Measurements from ENCODE around the gene RPTOR.

DNA sequence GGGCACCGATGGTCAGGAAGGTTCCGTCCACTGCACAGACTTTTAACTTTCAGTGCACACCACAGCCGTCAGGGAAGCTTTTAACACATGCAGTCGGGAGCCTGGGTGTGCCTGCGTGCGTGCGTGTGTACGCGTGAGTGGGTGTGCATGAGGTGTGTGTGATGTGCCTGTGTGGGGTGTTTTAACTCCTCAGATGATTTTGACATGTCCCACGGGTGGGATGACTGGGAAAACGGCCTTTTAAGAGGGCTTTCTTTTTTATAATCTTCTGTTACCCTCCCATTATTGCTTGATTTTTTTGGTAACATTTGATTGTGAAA lies 294.3 kb downstream of the RPTOR start:
- TF ChIP-seq, protein P1, sequence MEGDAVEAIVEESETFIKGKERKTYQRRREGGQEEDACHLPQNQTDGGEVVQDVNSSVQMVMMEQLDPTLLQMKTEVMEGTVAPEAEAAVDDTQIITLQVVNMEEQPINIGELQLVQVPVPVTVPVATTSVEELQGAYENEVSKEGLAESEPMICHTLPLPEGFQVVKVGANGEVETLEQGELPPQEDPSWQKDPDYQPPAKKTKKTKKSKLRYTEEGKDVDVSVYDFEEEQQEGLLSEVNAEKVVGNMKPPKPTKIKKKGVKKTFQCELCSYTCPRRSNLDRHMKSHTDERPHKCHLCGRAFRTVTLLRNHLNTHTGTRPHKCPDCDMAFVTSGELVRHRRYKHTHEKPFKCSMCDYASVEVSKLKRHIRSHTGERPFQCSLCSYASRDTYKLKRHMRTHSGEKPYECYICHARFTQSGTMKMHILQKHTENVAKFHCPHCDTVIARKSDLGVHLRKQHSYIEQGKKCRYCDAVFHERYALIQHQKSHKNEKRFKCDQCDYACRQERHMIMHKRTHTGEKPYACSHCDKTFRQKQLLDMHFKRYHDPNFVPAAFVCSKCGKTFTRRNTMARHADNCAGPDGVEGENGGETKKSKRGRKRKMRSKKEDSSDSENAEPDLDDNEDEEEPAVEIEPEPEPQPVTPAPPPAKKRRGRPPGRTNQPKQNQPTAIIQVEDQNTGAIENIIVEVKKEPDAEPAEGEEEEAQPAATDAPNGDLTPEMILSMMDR (IDR thresholded peaks at IDR 0.05): no peak
- TF ChIP-seq POLR2A (IDR thresholded peaks at IDR 0.05; ENCODE audit: low read depth) (no peak), POLR2AphosphoS5 (IDR thresholded peaks at IDR 0.05) (no peak), EP300 (IDR thresholded peaks at IDR 0.05) (no peak)

All from esophagus muscularis mucosa (tissue), 4 donors.